ENCODE results near the gene ATG13. TPM values are rescaled to one million over a fixed set of nuclear protein-coding genes. Genes with fewer than 3 reads are reported as not detected.

The ATG13 gene
- total RNA-seq, 1 donor from 2014 or later: 87.7 TPM

- no peak for DNase-seq
- H3K36me3 Mint-ChIP-seq (ENCODE audit: unreplicated experiment): peaks cover 13% of the 10 kb centered on the region
- H3K27ac Mint-ChIP-seq (ENCODE audit: unreplicated experiment): peak overlapping the region; percentile 62
- H3K9me3 Mint-ChIP-seq (ENCODE audit: unreplicated experiment): peaks cover 21% of the 10 kb centered on the region
- H3K27me3 Mint-ChIP-seq (ENCODE audit: unreplicated experiment): peaks cover 13% of the 10 kb centered on the region
- TF ChIP-seq, protein P1, sequence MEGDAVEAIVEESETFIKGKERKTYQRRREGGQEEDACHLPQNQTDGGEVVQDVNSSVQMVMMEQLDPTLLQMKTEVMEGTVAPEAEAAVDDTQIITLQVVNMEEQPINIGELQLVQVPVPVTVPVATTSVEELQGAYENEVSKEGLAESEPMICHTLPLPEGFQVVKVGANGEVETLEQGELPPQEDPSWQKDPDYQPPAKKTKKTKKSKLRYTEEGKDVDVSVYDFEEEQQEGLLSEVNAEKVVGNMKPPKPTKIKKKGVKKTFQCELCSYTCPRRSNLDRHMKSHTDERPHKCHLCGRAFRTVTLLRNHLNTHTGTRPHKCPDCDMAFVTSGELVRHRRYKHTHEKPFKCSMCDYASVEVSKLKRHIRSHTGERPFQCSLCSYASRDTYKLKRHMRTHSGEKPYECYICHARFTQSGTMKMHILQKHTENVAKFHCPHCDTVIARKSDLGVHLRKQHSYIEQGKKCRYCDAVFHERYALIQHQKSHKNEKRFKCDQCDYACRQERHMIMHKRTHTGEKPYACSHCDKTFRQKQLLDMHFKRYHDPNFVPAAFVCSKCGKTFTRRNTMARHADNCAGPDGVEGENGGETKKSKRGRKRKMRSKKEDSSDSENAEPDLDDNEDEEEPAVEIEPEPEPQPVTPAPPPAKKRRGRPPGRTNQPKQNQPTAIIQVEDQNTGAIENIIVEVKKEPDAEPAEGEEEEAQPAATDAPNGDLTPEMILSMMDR (IDR thresholded peaks at IDR 0.05; ENCODE audit: partially characterized antibody, unreplicated experiment): no peak
- no peak overlapping the region for H3K4me3 Mint-ChIP-seq (ENCODE audit: unreplicated experiment)
- peaks cover 25% of the 10 kb centered on the region for H3K4me1 Mint-ChIP-seq (ENCODE audit: low read depth, unreplicated experiment)
Measured at GRCh38 chr11:46673713-46674462, 56.5 kb downstream of the ATG13 start.

- H3K4me1 Mint-ChIP-seq (ENCODE audit: low read depth, unreplicated experiment): peaks cover 25% of the 10 kb centered on the region
- H3K4me3 Mint-ChIP-seq (ENCODE audit: unreplicated experiment): no peak overlapping the region
- DNase-seq: no peak
- peaks cover 21% of the 10 kb centered on the region for H3K9me3 Mint-ChIP-seq (ENCODE audit: unreplicated experiment)
- TF ChIP-seq, protein P1 (IDR thresholded peaks at IDR 0.05; ENCODE audit: partially characterized antibody, unreplicated experiment): no peak
- peak overlapping the region; percentile 62 for H3K27ac Mint-ChIP-seq (ENCODE audit: unreplicated experiment)
- peaks cover 13% of the 10 kb centered on the region for H3K36me3 Mint-ChIP-seq (ENCODE audit: unreplicated experiment)
- H3K27me3 Mint-ChIP-seq (ENCODE audit: unreplicated experiment): peaks cover 13% of the 10 kb centered on the region
Measured at GRCh38 chr11:46674463-46675287, 57.3 kb downstream of the ATG13 start.

- H3K27me3 Mint-ChIP-seq (ENCODE audit: unreplicated experiment): peaks cover 13% of the 10 kb centered on the region
- H3K4me3 Mint-ChIP-seq (ENCODE audit: unreplicated experiment): no peak overlapping the region
- peaks cover 13% of the 10 kb centered on the region for H3K36me3 Mint-ChIP-seq (ENCODE audit: unreplicated experiment)
- peaks cover 21% of the 10 kb centered on the region for H3K9me3 Mint-ChIP-seq (ENCODE audit: unreplicated experiment)
- TF ChIP-seq, protein P1 (IDR thresholded peaks at IDR 0.05; ENCODE audit: partially characterized antibody, unreplicated experiment): no peak
- H3K27ac Mint-ChIP-seq (ENCODE audit: unreplicated experiment): no peak overlapping the region
- H3K4me1 Mint-ChIP-seq (ENCODE audit: low read depth, unreplicated experiment): peaks cover 25% of the 10 kb centered on the region
- no peak for DNase-seq
Measured at GRCh38 chr11:46675288-46675851, 58.0 kb downstream of the ATG13 start.

GRCh38 chr11:46675949-46676348, 58.6 kb downstream of the ATG13 start:
- Mint-ChIP-seq H3K9me3 (ENCODE audit: unreplicated experiment) (peaks cover 21% of the 10 kb centered on the region), H3K4me1 (ENCODE audit: low read depth, unreplicated experiment) (peaks cover 25% of the 10 kb centered on the region), H3K4me3 (ENCODE audit: unreplicated experiment) (no peak overlapping the region), H3K27me3 (ENCODE audit: unreplicated experiment) (peaks cover 12% of the 10 kb centered on the region), H3K36me3 (ENCODE audit: unreplicated experiment) (peaks cover 13% of the 10 kb centered on the region), H3K27ac (ENCODE audit: unreplicated experiment) (no peak overlapping the region)
- DNase-seq: no peak
- TF ChIP-seq, protein P1 (IDR thresholded peaks at IDR 0.05; ENCODE audit: partially characterized antibody, unreplicated experiment): no peak

Data from glutamatergic neuron (in vitro differentiated cells).